Ascending aorta (tissue), 2 donors: ENCODE measurements around the gene UBL7. TPM values are rescaled to one million over a fixed set of nuclear protein-coding genes. Genes with fewer than 3 reads are reported as not detected.
"Not testable (repeated sequence)": the region's sequence is repeated elsewhere in the genome, so short reads cannot be mapped to it uniquely, and the experiment has no call there.

ENCODE experiments used
- DNase-seq, 2 donors: peaks; one replicate each; pipeline ENCODE4 v3.0.0-alpha.2; 2019; ENCODE audit warnings: low spot score in 2 of 2
- H3K27ac ChIP-seq, 2 donors: fragments of 200-600 bp; sonication (generic); one replicate each; pipeline ENCODE4 v1.5.1; 2016 to 2017; ENCODE audit warnings: mild to moderate bottlenecking in 1 of 2
- H3K27me3 ChIP-seq: fragments of 200-600 bp; sonication (generic); one replicate; pipeline ENCODE4 v1.5.1; 2017
- H3K36me3 ChIP-seq, 2 donors: fragments of 200-600 bp; sonication (generic); one replicate each; pipeline ENCODE4 v1.5.1; 2016
- H3K4me1 ChIP-seq, 2 donors: fragments of 200-600 bp; sonication (generic); one replicate each; pipeline ENCODE4 v1.5.1; 2016 to 2017; ENCODE audit warnings: mild to moderate bottlenecking in 1 of 2
- H3K4me3 ChIP-seq, 2 donors: fragments of 200-600 bp; sonication (generic); one replicate each; pipeline ENCODE4 v1.5.1; 2016 to 2017; ENCODE audit warnings: mild to moderate bottlenecking in 1 of 2
- H3K9me3 ChIP-seq, 2 donors: fragments of 200-600 bp; sonication (generic); one replicate each; pipeline ENCODE4 v1.5.1; 2016
- CTCF ChIP-seq, 3 experiments: fragments of 200-600 bp in 2 of 3; fragments of 450-650 bp in 1 of 3; sonication (generic) in 2 of 3; IDR thresholded peaks; one replicate each; pipeline ENCODE4 v1.5.1; 2016 to 2019; ENCODE audit warnings: antibody characterized with exemption in 3 of 3, mild to moderate bottlenecking in 1 of 3, moderate library complexity in 1 of 3
- intact Hi-C: fragments of 100-400 bp; cut with DNase I; formaldehyde crosslinking; loops from one replicate; pipeline ENCODE4 v1.15.1; 2023
- total RNA-seq: library from RNA; depleted of rRNA; stranded (reverse); fragments of >200 nt; gene quantifications from one replicate; pipeline ENCODE4 v1.1.0, GENCODE V29; 2016

The UBL7 gene
- total RNA-seq, 1 donor from 2014 or later, result 63.4 TPM

- intact Hi-C loops, result loop anchor here (1.0 kb wide), 1 partner anchor 117 kb away; no protein-coding TSS in a partner anchor
- TF ChIP-seq CTCF (IDR thresholded peaks at IDR 0.05), result no peak
- Histone ChIP-seq H3K36me3 (no peaks in the 10 kb centered on the region), H3K4me1 (no peaks in the 10 kb centered on the region), H3K9me3 (no peaks in the 10 kb centered on the region), H3K27me3 (no peaks in the 10 kb centered on the region), H3K4me3 (no peak overlapping the region), H3K27ac (no peak overlapping the region)
- no peak for DNase-seq
Measured at GRCh38 chr15:74490339-74490689, 29.4 kb upstream of the UBL7 start.

GRCh38 chr15:74489518-74490338 is 28.8 kb upstream of the UBL7 start:
- Histone ChIP-seq H3K4me1 (no peaks in the 10 kb centered on the region), H3K27me3 (no peaks in the 10 kb centered on the region), H3K9me3 (no peaks in the 10 kb centered on the region), H3K27ac (no peak overlapping the region), H3K4me3 (no peak overlapping the region), H3K36me3 (no peaks in the 10 kb centered on the region)
- peak in 1 of 2 donors; percentile 64 for DNase-seq
- TF ChIP-seq CTCF (IDR thresholded peaks at IDR 0.05), result peak; percentile 34 to 64 (median 41)
- intact Hi-C loops, result loop anchor here (1.0 kb wide), 1 partner anchor 116 kb away; no protein-coding TSS in a partner anchor

GRCh38 chr15:74488776-74489175 is 27.8 kb upstream of the UBL7 start:
- no peak for TF ChIP-seq CTCF (IDR thresholded peaks at IDR 0.05)
- intact Hi-C loops, result no loop called here
- Histone ChIP-seq H3K4me3 (no peak overlapping the region), H3K27ac (no peak overlapping the region), H3K36me3 (no peaks in the 10 kb centered on the region), H3K4me1 (no peaks in the 10 kb centered on the region), H3K9me3 (no peaks in the 10 kb centered on the region), H3K27me3 (no peaks in the 10 kb centered on the region)
- DNase-seq, result no peak

- no peaks in the 10 kb centered on the region for H3K36me3 ChIP-seq
- H3K4me3 ChIP-seq, result no peak overlapping the region
- no peak for DNase-seq
- TF ChIP-seq CTCF (IDR thresholded peaks at IDR 0.05), result no peak
- intact Hi-C loops, result no loop called here
- no peaks in the 10 kb centered on the region for H3K4me1 ChIP-seq
- H3K27ac ChIP-seq, result no peak overlapping the region
- no peaks in the 10 kb centered on the region for H3K9me3 ChIP-seq
- no peaks in the 10 kb centered on the region for H3K27me3 ChIP-seq
Measured at GRCh38 chr15:74482661-74483060, 21.7 kb upstream of the UBL7 start.

GRCh38 chr15:74480364-74480763 is 19.4 kb upstream of the UBL7 start:
- H3K9me3 ChIP-seq, H3K4me1 ChIP-seq, intact Hi-C loops, DNase-seq, H3K36me3 ChIP-seq, H3K4me3 ChIP-seq, H3K27ac ChIP-seq, H3K27me3 ChIP-seq: not testable (repeated sequence)

- intact Hi-C loops, H3K36me3 ChIP-seq, DNase-seq, H3K4me1 ChIP-seq, H3K27ac ChIP-seq, H3K27me3 ChIP-seq, H3K9me3 ChIP-seq, H3K4me3 ChIP-seq: not testable (repeated sequence)
Measured at GRCh38 chr15:74471621-74472020, 10.7 kb upstream of the UBL7 start.
